Stimulated activated naive B cell treated with anti-CD40 and anti-IgM and Interleukin-4, amounts not matched to agents 10 μg/mL and 1 μg/mL and 100 μg/mL, for 72 hours (primary cell): ENCODE data around the gene GABRG3.

Experiments used
- ATAC-seq, 2 donors: fragments of 150-1000 bp; cut with Tn5 transposase; replicated peaks; 2 replicates each; pipeline ENCODE4 v1.10.0; 2021; ENCODE audit warnings: moderate library complexity in 1 of 2
- DNase-seq: peaks from one replicate; pipeline ENCODE4 v3.0.0; 2021
- H3K27ac Mint-ChIP-seq: one replicate; pipeline ENCODE4 v1.8.0; 2022; ENCODE audit warnings: mild to moderate bottlenecking, mixed read lengths
- H3K27me3 Mint-ChIP-seq, 2 donors: one replicate each; pipeline ENCODE4 v1.8.0; 2022; ENCODE audit warnings: mixed read lengths in 2 of 2
- H3K36me3 Mint-ChIP-seq, 2 donors: one replicate each; pipeline ENCODE4 v1.8.0; 2022; ENCODE audit warnings: mixed read lengths in 2 of 2, mild to moderate bottlenecking in 1 of 2
- H3K4me1 Mint-ChIP-seq, 2 donors: one replicate each; pipeline ENCODE4 v1.8.0; 2022; ENCODE audit warnings: mixed read lengths in 2 of 2, mild to moderate bottlenecking in 1 of 2
- H3K4me3 Mint-ChIP-seq, 2 donors: one replicate each; pipeline ENCODE4 v1.8.0; 2022; ENCODE audit warnings: mild to moderate bottlenecking in 2 of 2, mixed read lengths in 2 of 2, moderate library complexity in 1 of 2
- H3K9me3 Mint-ChIP-seq, 2 donors: one replicate each; pipeline ENCODE4 v1.8.0; 2022; ENCODE audit warnings: mixed read lengths in 2 of 2, mild to moderate bottlenecking in 1 of 2

Gene GABRG3

GRCh38 chr15:27486051-27486450 is 515.1 kb downstream of the GABRG3 start:
- DNase-seq (no peak), ATAC-seq (no peak)
- H3K36me3 Mint-ChIP-seq: no peaks in the 10 kb centered on the region
- H3K4me3 Mint-ChIP-seq: no peak overlapping the region
- H3K27ac Mint-ChIP-seq: no peak overlapping the region
- no peaks in the 10 kb centered on the region for H3K4me1 Mint-ChIP-seq
- H3K9me3 Mint-ChIP-seq: peaks cover 0 to 4% of the 10 kb centered on the region in 2 donors
- no peaks in the 10 kb centered on the region for H3K27me3 Mint-ChIP-seq

- Mint-ChIP-seq H3K9me3 (peaks cover 0 to 6% of the 10 kb centered on the region in 2 donors), H3K4me1 (no peaks in the 10 kb centered on the region), H3K36me3 (no peaks in the 10 kb centered on the region), H3K4me3 (no peak overlapping the region), H3K27ac (no peak overlapping the region), H3K27me3 (no peaks in the 10 kb centered on the region)
- DNase-seq: no peak
- ATAC-seq: no peak
These were observed 516.0 kb downstream of the GABRG3 start for GRCh38 chr15:27486683-27487647.

GRCh38 chr15:27487846-27488245 is 516.9 kb downstream of the GABRG3 start:
- ATAC-seq: no peak
- DNase-seq: no peak
- Mint-ChIP-seq H3K27ac (no peak overlapping the region), H3K27me3 (no peaks in the 10 kb centered on the region), H3K4me3 (no peak overlapping the region), H3K36me3 (no peaks in the 10 kb centered on the region), H3K4me1 (no peaks in the 10 kb centered on the region), H3K9me3 (peaks cover 0 to 7% of the 10 kb centered on the region in 2 donors)

GRCh38 chr15:27490867-27491595 is 520.0 kb downstream of the GABRG3 start:
- H3K4me1 Mint-ChIP-seq: no peaks in the 10 kb centered on the region
- peaks cover 2 to 9% of the 10 kb centered on the region in 2 donors for H3K9me3 Mint-ChIP-seq
- H3K27ac Mint-ChIP-seq: no peak overlapping the region
- H3K36me3 Mint-ChIP-seq: no peaks in the 10 kb centered on the region
- ATAC-seq (no peak), DNase-seq (no peak)
- no peak overlapping the region for H3K4me3 Mint-ChIP-seq
- H3K27me3 Mint-ChIP-seq: no peaks in the 10 kb centered on the region

- Mint-ChIP-seq H3K36me3 (no peaks in the 10 kb centered on the region), H3K27ac (no peak overlapping the region), H3K4me1 (no peaks in the 10 kb centered on the region), H3K4me3 (no peak overlapping the region), H3K9me3 (peaks cover 3 to 9% of the 10 kb centered on the region in 2 donors), H3K27me3 (no peaks in the 10 kb centered on the region)
- DNase-seq: no peak
- ATAC-seq: no peak
These were observed 521.0 kb downstream of the GABRG3 start for GRCh38 chr15:27491666-27492621.

GRCh38 chr15:27495963-27496459 is 525.0 kb downstream of the GABRG3 start:
- H3K4me1 Mint-ChIP-seq: no peaks in the 10 kb centered on the region
- H3K9me3 Mint-ChIP-seq: peaks cover 6 to 12% of the 10 kb centered on the region in 2 donors
- no peak overlapping the region for H3K4me3 Mint-ChIP-seq
- H3K27me3 Mint-ChIP-seq: no peaks in the 10 kb centered on the region
- DNase-seq (no peak), ATAC-seq (no peak)
- H3K36me3 Mint-ChIP-seq: no peaks in the 10 kb centered on the region
- H3K27ac Mint-ChIP-seq: no peak overlapping the region

GRCh38 chr15:27498700-27499099 is 527.7 kb downstream of the GABRG3 start:
- H3K27ac Mint-ChIP-seq: no peak overlapping the region
- peaks cover 6 to 15% of the 10 kb centered on the region in 2 donors for H3K9me3 Mint-ChIP-seq
- no peaks in the 10 kb centered on the region for H3K36me3 Mint-ChIP-seq
- no peak for DNase-seq
- no peaks in the 10 kb centered on the region for H3K27me3 Mint-ChIP-seq
- no peak for ATAC-seq
- H3K4me1 Mint-ChIP-seq: no peaks in the 10 kb centered on the region
- H3K4me3 Mint-ChIP-seq: no peak overlapping the region

- DNase-seq: no peak
- ATAC-seq: no peak
- Mint-ChIP-seq H3K27ac (no peak overlapping the region), H3K9me3 (peaks cover 8 to 15% of the 10 kb centered on the region in 2 donors), H3K4me1 (no peaks in the 10 kb centered on the region), H3K27me3 (no peaks in the 10 kb centered on the region), H3K36me3 (no peaks in the 10 kb centered on the region), H3K4me3 (no peak overlapping the region)
These were observed 528.2 kb downstream of the GABRG3 start for GRCh38 chr15:27499191-27499590.

- DNase-seq: no peak
- ATAC-seq: no peak
- H3K27me3 Mint-ChIP-seq: no peaks in the 10 kb centered on the region
- no peak overlapping the region for H3K27ac Mint-ChIP-seq
- no peak overlapping the region for H3K4me3 Mint-ChIP-seq
- no peaks in the 10 kb centered on the region for H3K36me3 Mint-ChIP-seq
- H3K9me3 Mint-ChIP-seq: peaks cover 8 to 15% of the 10 kb centered on the region in 2 donors
- no peaks in the 10 kb centered on the region for H3K4me1 Mint-ChIP-seq
These were observed 528.7 kb downstream of the GABRG3 start for GRCh38 chr15:27499719-27500118.

- Mint-ChIP-seq H3K9me3 (peaks cover 8 to 15% of the 10 kb centered on the region in 2 donors), H3K4me1 (no peaks in the 10 kb centered on the region), H3K36me3 (no peaks in the 10 kb centered on the region), H3K27me3 (no peaks in the 10 kb centered on the region), H3K27ac (no peak overlapping the region), H3K4me3 (no peak overlapping the region)
- DNase-seq (no peak), ATAC-seq (no peak)
These were observed 529.2 kb downstream of the GABRG3 start for GRCh38 chr15:27500206-27500605.

GRCh38 chr15:27506752-27507151 is 535.8 kb downstream of the GABRG3 start:
- H3K27me3 Mint-ChIP-seq: no peaks in the 10 kb centered on the region
- no peak for DNase-seq
- no peak overlapping the region for H3K27ac Mint-ChIP-seq
- H3K9me3 Mint-ChIP-seq: peaks cover 18 to 23% of the 10 kb centered on the region in 2 donors
- no peaks in the 10 kb centered on the region for H3K4me1 Mint-ChIP-seq
- ATAC-seq: no peak
- H3K4me3 Mint-ChIP-seq: no peak overlapping the region
- no peaks in the 10 kb centered on the region for H3K36me3 Mint-ChIP-seq

GRCh38 chr15:27509014-27509413 is 538.0 kb downstream of the GABRG3 start:
- no peak overlapping the region for H3K4me3 Mint-ChIP-seq
- peaks cover 18 to 19% of the 10 kb centered on the region in 2 donors for H3K9me3 Mint-ChIP-seq
- no peak for DNase-seq
- H3K27ac Mint-ChIP-seq: no peak overlapping the region
- ATAC-seq: no peak
- no peaks in the 10 kb centered on the region for H3K36me3 Mint-ChIP-seq
- H3K27me3 Mint-ChIP-seq: no peaks in the 10 kb centered on the region
- H3K4me1 Mint-ChIP-seq: no peaks in the 10 kb centered on the region

GRCh38 chr15:27512281-27513001 is 541.5 kb downstream of the GABRG3 start:
- Mint-ChIP-seq H3K36me3 (no peaks in the 10 kb centered on the region), H3K9me3 (peaks cover 18 to 25% of the 10 kb centered on the region in 2 donors), H3K4me1 (no peaks in the 10 kb centered on the region), H3K27me3 (no peaks in the 10 kb centered on the region), H3K27ac (no peak overlapping the region), H3K4me3 (no peak overlapping the region)
- no peak for DNase-seq
- ATAC-seq: no peak
